Stimulated activated memory B cell treated with anti-CD40 and anti-IgM and Interleukin-4, amounts not matched to agents 10 μg/mL and 1 μg/mL and 100 μg/mL, for 72 hours (primary cell): Measurements from ENCODE around the gene HSPBAP1.

Source experiments
- ATAC-seq: fragments of 150-1000 bp; cut with Tn5 transposase; 2 replicates; pipeline ENCODE4 v1.10.0; 2021
- H3K27ac Mint-ChIP-seq: one replicate; pipeline ENCODE4 v1.8.0; 2022; ENCODE audit warnings: mild to moderate bottlenecking, mixed read lengths
- H3K27me3 Mint-ChIP-seq: one replicate; pipeline ENCODE4 v1.8.0; 2022; ENCODE audit warnings: mixed read lengths
- H3K36me3 Mint-ChIP-seq: one replicate; pipeline ENCODE4 v1.8.0; 2022; ENCODE audit warnings: mixed read lengths
- H3K4me1 Mint-ChIP-seq: one replicate; pipeline ENCODE4 v1.8.0; 2022; ENCODE audit warnings: mixed read lengths
- H3K4me3 Mint-ChIP-seq: one replicate; pipeline ENCODE4 v1.8.0; 2022; ENCODE audit warnings: mild to moderate bottlenecking, moderate library complexity, mixed read lengths
- H3K9me3 Mint-ChIP-seq: one replicate; pipeline ENCODE4 v1.8.0; 2022; ENCODE audit warnings: mixed read lengths

Gene HSPBAP1

DNA sequence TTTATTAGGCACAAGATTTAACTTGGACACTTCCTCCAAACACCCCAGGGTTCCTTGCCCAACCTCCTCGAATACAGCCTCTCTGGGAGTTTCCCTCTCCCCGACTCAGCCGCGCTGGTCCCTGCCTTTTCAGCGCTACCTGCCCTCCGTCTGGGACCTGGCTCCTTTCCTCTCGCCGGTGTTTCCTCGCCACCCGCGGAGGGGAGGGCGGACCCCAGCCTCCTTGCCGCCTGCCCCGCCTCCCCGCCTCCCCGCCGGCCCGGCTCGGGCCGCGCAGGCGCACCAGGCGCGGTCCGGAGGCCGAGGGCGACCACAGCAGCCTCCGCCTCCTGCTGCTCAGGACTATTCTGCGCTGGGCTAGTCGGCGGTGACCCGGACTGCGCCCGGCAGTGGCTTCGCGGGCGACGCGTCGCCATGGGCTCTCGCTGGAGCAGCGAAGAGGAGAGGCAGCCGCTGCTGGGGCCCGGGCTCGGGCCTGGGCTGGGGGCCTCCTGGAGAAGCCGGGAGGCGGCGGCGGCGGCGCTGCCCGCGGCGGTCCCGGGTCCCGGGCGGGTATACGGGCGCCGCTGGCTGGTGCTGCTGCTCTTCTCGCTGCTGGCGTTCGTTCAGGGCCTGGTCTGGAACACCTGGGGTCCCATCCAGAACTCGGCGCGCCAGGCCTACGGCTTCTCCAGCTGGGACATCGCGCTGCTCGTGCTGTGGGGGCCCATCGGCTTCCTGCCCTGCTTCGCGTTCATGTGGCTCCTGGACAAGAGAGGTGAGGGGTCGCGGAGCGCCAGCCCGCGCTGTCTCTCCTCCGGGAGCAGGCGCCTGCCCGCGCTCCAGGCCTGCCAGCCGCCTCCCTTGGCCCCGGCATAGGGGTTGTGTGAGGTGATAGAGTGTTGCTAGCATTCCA is 1.4 kb upstream of the HSPBAP1 start, which contains the start of gene SLC49A4:
Gene SLC49A4 (plus strand): TSS at position 291 of the 895 bp plus-strand sequence. CDS start 124 bp downstream, at position 415.
- Mint-ChIP-seq H3K4me3 (peak within 1 kb of the TSS; percentile 98), H3K27me3 (no peaks in the 10 kb centered on the region), H3K36me3 (no peaks in the 10 kb centered on the region), H3K27ac (no peak within 1 kb of the TSS), H3K4me1 (peaks cover 19% of the 10 kb centered on the region), H3K9me3 (no peaks in the 10 kb centered on the region)
- ATAC-seq: peak; percentile 88

DNA sequence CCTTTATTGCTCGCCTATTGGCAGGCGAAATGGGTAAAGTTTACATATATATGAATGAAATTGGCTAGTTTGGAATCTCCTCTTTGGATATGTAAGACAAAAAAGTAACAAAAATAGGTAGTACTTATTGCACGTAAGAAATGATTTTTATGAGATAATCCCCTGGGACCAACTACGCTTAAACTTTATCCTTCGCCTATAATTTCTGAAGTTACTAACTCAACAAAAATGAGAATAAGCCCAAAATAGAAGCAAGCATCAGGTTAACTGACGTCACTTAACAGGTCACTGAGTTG is 800 bp upstream of the HSPBAP1 start:
- no peak for ATAC-seq
- Mint-ChIP-seq H3K4me3 (peak overlapping the region; percentile 98), H3K36me3 (no peaks in the 10 kb centered on the region), H3K9me3 (no peaks in the 10 kb centered on the region), H3K27me3 (no peaks in the 10 kb centered on the region), H3K27ac (no peak overlapping the region), H3K4me1 (peaks cover 19% of the 10 kb centered on the region)

- Mint-ChIP-seq H3K4me1 (peaks cover 11% of the 10 kb centered on the region), H3K4me3 (no peak overlapping the region), H3K27ac (no peak overlapping the region), H3K36me3 (peaks cover 6% of the 10 kb centered on the region), H3K9me3 (no peaks in the 10 kb centered on the region), H3K27me3 (no peaks in the 10 kb centered on the region)
- no peak for ATAC-seq
Observed at GRCh38 chr3:122789585-122790273, 3.9 kb downstream of the HSPBAP1 start.

- Mint-ChIP-seq H3K4me3 (no peak overlapping the region), H3K4me1 (peaks cover 11% of the 10 kb centered on the region), H3K27ac (no peak overlapping the region), H3K9me3 (no peaks in the 10 kb centered on the region), H3K27me3 (no peaks in the 10 kb centered on the region), H3K36me3 (peaks cover 6% of the 10 kb centered on the region)
- ATAC-seq: no peak
Observed at GRCh38 chr3:122787872-122788271, 5.8 kb downstream of the HSPBAP1 start.

DNA sequence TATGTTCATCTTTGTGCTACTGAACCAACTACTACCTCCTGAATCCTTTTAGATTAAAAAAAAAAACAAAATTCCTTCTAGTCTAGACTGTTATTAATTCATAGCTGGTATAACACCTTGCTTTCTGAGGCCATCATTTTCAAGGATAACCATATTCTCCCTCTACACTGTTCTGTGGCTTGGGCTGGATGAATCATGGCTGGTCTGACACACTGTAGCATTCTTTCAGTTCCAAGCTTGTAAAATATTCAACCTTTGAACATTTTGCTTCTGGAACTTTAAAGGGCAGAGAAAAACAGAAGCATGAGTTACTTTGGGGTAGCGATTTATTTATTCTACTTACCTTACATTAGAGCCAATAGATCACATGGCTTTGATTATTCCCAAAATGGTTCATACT is 7.6 kb downstream of the HSPBAP1 start:
- no peak overlapping the region for H3K27ac Mint-ChIP-seq
- ATAC-seq: no peak

DNA sequence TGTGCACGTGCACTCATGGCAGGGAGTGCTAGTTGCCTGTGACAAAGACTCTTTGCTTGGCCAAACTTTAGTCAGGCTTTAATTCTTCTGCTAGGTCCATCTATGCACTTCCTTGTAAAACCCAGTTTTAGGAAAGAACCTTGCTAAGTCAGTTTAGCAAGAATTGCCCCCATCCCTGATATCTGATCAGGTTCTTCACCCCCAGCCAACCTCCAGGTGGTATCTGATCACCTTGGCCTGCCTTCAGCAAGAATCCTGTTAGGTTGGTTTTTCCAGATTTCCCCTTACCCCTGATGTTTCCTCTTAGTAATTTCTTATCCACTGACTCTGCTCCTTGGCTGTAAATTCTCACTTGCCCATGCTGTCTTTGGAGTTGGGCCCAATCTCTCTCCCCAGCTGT is 8.4 kb downstream of the HSPBAP1 start:
- peaks cover 11% of the 10 kb centered on the region for H3K4me1 Mint-ChIP-seq
- H3K4me3 Mint-ChIP-seq: no peak overlapping the region
- H3K9me3 Mint-ChIP-seq: no peaks in the 10 kb centered on the region
- H3K27ac Mint-ChIP-seq: no peak overlapping the region
- peaks cover 11% of the 10 kb centered on the region for H3K36me3 Mint-ChIP-seq
- no peak for ATAC-seq
- no peaks in the 10 kb centered on the region for H3K27me3 Mint-ChIP-seq

More for the DNA sequence above, 7.6 kb downstream of the HSPBAP1 start:
- peaks cover 11% of the 10 kb centered on the region for H3K36me3 Mint-ChIP-seq
- H3K4me3 Mint-ChIP-seq: no peak overlapping the region
- H3K9me3 Mint-ChIP-seq: no peaks in the 10 kb centered on the region
- H3K27me3 Mint-ChIP-seq: no peaks in the 10 kb centered on the region
- H3K4me1 Mint-ChIP-seq: peaks cover 11% of the 10 kb centered on the region

- Mint-ChIP-seq H3K4me1 (peaks cover 11% of the 10 kb centered on the region), H3K9me3 (no peaks in the 10 kb centered on the region), H3K36me3 (peaks cover 11% of the 10 kb centered on the region), H3K27ac (no peak overlapping the region), H3K27me3 (no peaks in the 10 kb centered on the region), H3K4me3 (no peak overlapping the region)
- no peak for ATAC-seq
Observed at GRCh38 chr3:122784436-122784835, 9.2 kb downstream of the HSPBAP1 start.

- Mint-ChIP-seq H3K4me3 (no peak overlapping the region), H3K27ac (no peak overlapping the region), H3K9me3 (no peaks in the 10 kb centered on the region), H3K36me3 (peaks cover 11% of the 10 kb centered on the region), H3K4me1 (peaks cover under 1% of the 10 kb centered on the region), H3K27me3 (no peaks in the 10 kb centered on the region)
- no peak for ATAC-seq
Observed at GRCh38 chr3:122782804-122783203, 10.8 kb downstream of the HSPBAP1 start.

- Mint-ChIP-seq H3K9me3 (no peaks in the 10 kb centered on the region), H3K4me1 (peaks cover 10% of the 10 kb centered on the region), H3K27me3 (no peaks in the 10 kb centered on the region), H3K27ac (no peak overlapping the region), H3K4me3 (no peak overlapping the region), H3K36me3 (peaks cover 17% of the 10 kb centered on the region)
- ATAC-seq: no peak
Observed at GRCh38 chr3:122777563-122777962, 16.1 kb downstream of the HSPBAP1 start.

DNA sequence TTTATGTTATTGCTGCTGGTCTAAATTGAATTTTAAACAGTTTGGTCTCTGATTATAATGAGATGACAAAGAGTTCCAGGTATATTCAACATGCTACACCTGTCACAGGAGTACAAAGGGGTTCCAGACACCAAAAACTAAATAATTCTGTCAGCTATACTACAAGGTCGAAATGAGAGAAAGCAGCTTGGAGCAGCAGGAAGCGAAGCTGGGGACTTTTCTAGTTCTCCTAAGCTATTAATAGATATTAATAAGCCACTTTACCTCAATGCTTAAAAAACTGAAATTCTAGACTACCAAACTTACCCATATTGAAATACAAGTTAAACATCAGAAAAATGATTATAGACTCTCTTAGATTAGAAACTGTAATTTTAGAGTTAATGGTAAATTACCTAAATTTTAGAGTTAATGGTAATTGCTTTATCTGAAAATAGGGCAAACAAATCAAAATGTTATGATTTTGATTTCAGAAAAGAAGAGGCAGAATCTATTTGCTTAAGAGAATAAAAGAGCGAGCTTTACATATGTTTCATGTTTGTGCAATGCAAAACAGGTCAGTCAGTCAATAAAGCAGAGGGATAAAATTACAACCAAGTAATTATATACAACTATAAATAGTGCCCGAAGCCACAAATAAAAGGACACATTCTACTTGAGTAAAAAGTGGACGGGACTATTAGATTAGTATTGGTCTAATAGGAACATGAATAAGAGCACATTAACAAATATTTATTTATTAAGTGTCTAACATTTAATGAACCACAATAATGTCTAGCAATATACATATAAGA is 16.8 kb downstream of the HSPBAP1 start:
- no peak overlapping the region for H3K4me3 Mint-ChIP-seq
- H3K4me1 Mint-ChIP-seq: peaks cover 10% of the 10 kb centered on the region
- H3K36me3 Mint-ChIP-seq: peaks cover 17% of the 10 kb centered on the region
- no peak overlapping the region for H3K27ac Mint-ChIP-seq
- ATAC-seq: no peak
- no peaks in the 10 kb centered on the region for H3K9me3 Mint-ChIP-seq
- H3K27me3 Mint-ChIP-seq: no peaks in the 10 kb centered on the region

DNA sequence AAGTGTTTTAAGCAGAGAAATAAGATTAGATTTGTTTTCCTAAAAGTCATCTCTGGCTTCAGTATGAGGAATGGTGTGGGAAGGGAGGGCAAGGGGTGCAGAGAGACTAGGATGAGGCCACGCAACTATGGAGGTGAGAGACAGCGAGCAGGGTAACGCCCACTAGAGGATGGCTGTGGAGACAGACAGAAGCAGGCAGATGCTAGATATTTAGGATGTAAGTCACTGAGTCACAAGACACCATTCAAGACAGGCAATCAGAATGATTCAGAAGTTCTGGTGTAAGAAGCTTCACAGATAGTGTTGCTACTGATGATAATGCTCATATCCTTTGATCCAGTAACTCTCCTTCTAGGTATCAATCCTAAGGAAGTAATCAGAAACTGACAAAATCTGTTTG is 19.1 kb downstream of the HSPBAP1 start:
- no peaks in the 10 kb centered on the region for H3K27me3 Mint-ChIP-seq
- peaks cover 12% of the 10 kb centered on the region for H3K36me3 Mint-ChIP-seq
- ATAC-seq: peak; percentile 20
- no peak overlapping the region for H3K4me3 Mint-ChIP-seq
- H3K4me1 Mint-ChIP-seq: peaks cover 10% of the 10 kb centered on the region
- H3K9me3 Mint-ChIP-seq: no peaks in the 10 kb centered on the region
- peak overlapping the region; percentile 70 for H3K27ac Mint-ChIP-seq

GRCh38 chr3:122773944-122774509 is 19.6 kb downstream of the HSPBAP1 start:
- Mint-ChIP-seq H3K9me3 (no peaks in the 10 kb centered on the region), H3K27me3 (no peaks in the 10 kb centered on the region), H3K4me3 (peak overlapping the region; percentile 4), H3K4me1 (peaks cover 10% of the 10 kb centered on the region), H3K27ac (peak overlapping the region; percentile 70), H3K36me3 (peaks cover 12% of the 10 kb centered on the region)
- ATAC-seq: peak; percentile 69

DNA sequence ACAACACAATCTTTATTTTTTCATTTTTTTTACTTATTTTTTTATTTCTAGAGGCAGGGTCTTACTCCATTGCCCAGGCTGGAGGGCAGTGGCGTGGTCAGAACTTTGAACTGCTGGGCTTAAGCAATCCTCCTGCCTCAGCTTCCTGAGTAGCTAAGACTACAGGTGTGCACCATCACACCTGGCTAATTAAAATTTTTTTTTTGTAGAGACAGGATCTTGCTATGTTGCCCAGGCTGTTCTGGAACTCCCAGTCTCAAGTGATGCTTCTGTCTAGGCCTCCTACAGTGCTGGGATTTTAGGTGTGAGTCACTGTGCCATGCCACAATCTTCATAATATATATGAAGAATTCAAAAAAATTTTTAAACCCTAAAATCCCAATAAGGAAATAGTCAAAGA is 20.8 kb downstream of the HSPBAP1 start:
- Mint-ChIP-seq H3K9me3 (no peaks in the 10 kb centered on the region), H3K4me3 (no peak overlapping the region), H3K36me3 (peaks cover 20% of the 10 kb centered on the region), H3K4me1 (peaks cover 10% of the 10 kb centered on the region), H3K27ac (no peak overlapping the region), H3K27me3 (no peaks in the 10 kb centered on the region)
- no peak for ATAC-seq

GRCh38 chr3:122770521-122771202 is 23.0 kb downstream of the HSPBAP1 start:
- Mint-ChIP-seq H3K4me1 (peaks cover 10% of the 10 kb centered on the region), H3K27me3 (no peaks in the 10 kb centered on the region), H3K27ac (no peak overlapping the region), H3K36me3 (peaks cover 24% of the 10 kb centered on the region), H3K9me3 (no peaks in the 10 kb centered on the region), H3K4me3 (no peak overlapping the region)
- no peak for ATAC-seq
